ENCODE measurements around the gene MRPS21.

MRPS21 gene

GRCh38 chr1:150293433-150294253, at the start of gene MRPS21:
TSS of gene MRPS21 (plus strand) at chr1:150293861. CDS start at chr1:150294367, 506 bp downstream.
- Histone ChIP-seq H3K27me3 (ENCODE audit: control insufficient read depth, insufficient read depth, low read length) (no peaks in the 10 kb centered on the region), H3K36me3 (ENCODE audit: control insufficient read depth, insufficient read depth, low read length) (peaks cover 18% of the 10 kb centered on the region), H3K4me3 (ENCODE audit: low read depth, low read length) (peak within 1 kb of the TSS; percentile 93), H3K9ac (ENCODE audit: low read depth, low read length) (peak within 1 kb of the TSS; percentile 80), H3K4me1 (ENCODE audit: control insufficient read depth, insufficient read depth, low read length) (peaks cover 2% of the 10 kb centered on the region), H3K9me3 (ENCODE audit: control insufficient read depth, insufficient read depth, low read length) (no peaks in the 10 kb centered on the region)

GRCh38 chr1:150249936-150250335, 43.7 kb upstream of the MRPS21 start:
- Histone ChIP-seq H3K4me1 (ENCODE audit: control insufficient read depth, insufficient read depth, low read length) (no peaks in the 10 kb centered on the region), H3K9me3 (ENCODE audit: control insufficient read depth, insufficient read depth, low read length) (no peaks in the 10 kb centered on the region), H3K36me3 (ENCODE audit: control insufficient read depth, insufficient read depth, low read length) (no peaks in the 10 kb centered on the region)

GRCh38 chr1:150256198-150256553, 37.5 kb upstream of the MRPS21 start:
- Histone ChIP-seq H3K4me3 (ENCODE audit: low read depth, low read length) (peak overlapping the region; percentile 77), H3K27me3 (ENCODE audit: control insufficient read depth, insufficient read depth, low read length) (no peaks in the 10 kb centered on the region), H3K36me3 (ENCODE audit: control insufficient read depth, insufficient read depth, low read length) (peaks cover 2% of the 10 kb centered on the region), H3K9ac (ENCODE audit: low read depth, low read length) (peak overlapping the region; percentile 95), H3K4me1 (ENCODE audit: control insufficient read depth, insufficient read depth, low read length) (peaks cover 19% of the 10 kb centered on the region), H3K9me3 (ENCODE audit: control insufficient read depth, insufficient read depth, low read length) (no peaks in the 10 kb centered on the region)

More at GRCh38 chr1:150249936-150250335, 43.7 kb upstream of the MRPS21 start:
- no peak overlapping the region for H3K4me3 ChIP-seq (ENCODE audit: low read depth, low read length)
- H3K27me3 ChIP-seq (ENCODE audit: control insufficient read depth, insufficient read depth, low read length) = no peaks in the 10 kb centered on the region
- no peak overlapping the region for H3K9ac ChIP-seq (ENCODE audit: low read depth, low read length)

- Histone ChIP-seq H3K4me3 (ENCODE audit: low read depth, low read length) (peak overlapping the region; percentile 77), H3K9me3 (ENCODE audit: control insufficient read depth, insufficient read depth, low read length) (no peaks in the 10 kb centered on the region), H3K9ac (ENCODE audit: low read depth, low read length) (peak overlapping the region; percentile 95), H3K4me1 (ENCODE audit: control insufficient read depth, insufficient read depth, low read length) (peaks cover 19% of the 10 kb centered on the region), H3K27me3 (ENCODE audit: control insufficient read depth, insufficient read depth, low read length) (no peaks in the 10 kb centered on the region), H3K36me3 (ENCODE audit: control insufficient read depth, insufficient read depth, low read length) (peaks cover 6% of the 10 kb centered on the region)
Measured at GRCh38 chr1:150256554-150257341, 36.9 kb upstream of the MRPS21 start.

- Histone ChIP-seq H3K27me3 (ENCODE audit: control insufficient read depth, insufficient read depth, low read length) (no peaks in the 10 kb centered on the region), H3K4me3 (ENCODE audit: low read depth, low read length) (peak within 1 kb of the TSS; percentile 77), H3K9ac (ENCODE audit: low read depth, low read length) (peak within 1 kb of the TSS; percentile 95), H3K36me3 (ENCODE audit: control insufficient read depth, insufficient read depth, low read length) (peaks cover 10% of the 10 kb centered on the region), H3K9me3 (ENCODE audit: control insufficient read depth, insufficient read depth, low read length) (no peaks in the 10 kb centered on the region), H3K4me1 (ENCODE audit: control insufficient read depth, insufficient read depth, low read length) (peaks cover 19% of the 10 kb centered on the region)
Measured at GRCh38 chr1:150257624-150258585, 35.8 kb upstream of the MRPS21 start, which contains the start of gene CA14. TSS of gene CA14 (plus strand) at chr1:150257774. CDS start at chr1:150258129, 355 bp downstream.

GRCh38 chr1:150259217-150259616, 34.4 kb upstream of the MRPS21 start:
- peaks cover 19% of the 10 kb centered on the region for H3K4me1 ChIP-seq (ENCODE audit: control insufficient read depth, insufficient read depth, low read length)
- peaks cover 14% of the 10 kb centered on the region for H3K36me3 ChIP-seq (ENCODE audit: control insufficient read depth, insufficient read depth, low read length)
- peak overlapping the region; percentile 58 for H3K9ac ChIP-seq (ENCODE audit: low read depth, low read length)
- no peaks in the 10 kb centered on the region for H3K27me3 ChIP-seq (ENCODE audit: control insufficient read depth, insufficient read depth, low read length)
- peak overlapping the region; percentile 77 for H3K4me3 ChIP-seq (ENCODE audit: low read depth, low read length)
- no peaks in the 10 kb centered on the region for H3K9me3 ChIP-seq (ENCODE audit: control insufficient read depth, insufficient read depth, low read length)

GRCh38 chr1:150259758-150260669, 33.6 kb upstream of the MRPS21 start:
- no peaks in the 10 kb centered on the region for H3K27me3 ChIP-seq (ENCODE audit: control insufficient read depth, insufficient read depth, low read length)
- H3K9ac ChIP-seq (ENCODE audit: low read depth, low read length) = peak overlapping the region; percentile 58
- peaks cover 19% of the 10 kb centered on the region for H3K4me1 ChIP-seq (ENCODE audit: control insufficient read depth, insufficient read depth, low read length)
- peak overlapping the region; percentile 77 for H3K4me3 ChIP-seq (ENCODE audit: low read depth, low read length)
- H3K36me3 ChIP-seq (ENCODE audit: control insufficient read depth, insufficient read depth, low read length) = peaks cover 22% of the 10 kb centered on the region
- no peaks in the 10 kb centered on the region for H3K9me3 ChIP-seq (ENCODE audit: control insufficient read depth, insufficient read depth, low read length)

- no peak overlapping the region for H3K4me3 ChIP-seq (ENCODE audit: low read depth, low read length)
- H3K4me1 ChIP-seq (ENCODE audit: control insufficient read depth, insufficient read depth, low read length) = peaks cover 14% of the 10 kb centered on the region
- H3K36me3 ChIP-seq (ENCODE audit: control insufficient read depth, insufficient read depth, low read length) = peaks cover 29% of the 10 kb centered on the region
- H3K27me3 ChIP-seq (ENCODE audit: control insufficient read depth, insufficient read depth, low read length) = no peaks in the 10 kb centered on the region
- H3K9me3 ChIP-seq (ENCODE audit: control insufficient read depth, insufficient read depth, low read length) = no peaks in the 10 kb centered on the region
- H3K9ac ChIP-seq (ENCODE audit: low read depth, low read length) = no peak overlapping the region
Measured at GRCh38 chr1:150261367-150261766, 32.3 kb upstream of the MRPS21 start.

- peaks cover 35% of the 10 kb centered on the region for H3K36me3 ChIP-seq (ENCODE audit: control insufficient read depth, insufficient read depth, low read length)
- peaks cover 9% of the 10 kb centered on the region for H3K4me1 ChIP-seq (ENCODE audit: control insufficient read depth, insufficient read depth, low read length)
- no peaks in the 10 kb centered on the region for H3K9me3 ChIP-seq (ENCODE audit: control insufficient read depth, insufficient read depth, low read length)
- H3K4me3 ChIP-seq (ENCODE audit: low read depth, low read length) = no peak overlapping the region
- no peaks in the 10 kb centered on the region for H3K27me3 ChIP-seq (ENCODE audit: control insufficient read depth, insufficient read depth, low read length)
- H3K9ac ChIP-seq (ENCODE audit: low read depth, low read length) = no peak overlapping the region
Measured at GRCh38 chr1:150262388-150263320, 31.0 kb upstream of the MRPS21 start.

GRCh38 chr1:150263549-150263948, 30.1 kb upstream of the MRPS21 start:
- H3K4me3 ChIP-seq (ENCODE audit: low read depth, low read length) = no peak overlapping the region
- peaks cover 11% of the 10 kb centered on the region for H3K4me1 ChIP-seq (ENCODE audit: control insufficient read depth, insufficient read depth, low read length)
- H3K36me3 ChIP-seq (ENCODE audit: control insufficient read depth, insufficient read depth, low read length) = peaks cover 35% of the 10 kb centered on the region
- no peaks in the 10 kb centered on the region for H3K9me3 ChIP-seq (ENCODE audit: control insufficient read depth, insufficient read depth, low read length)
- peak overlapping the region; percentile 8 for H3K9ac ChIP-seq (ENCODE audit: low read depth, low read length)
- no peaks in the 10 kb centered on the region for H3K27me3 ChIP-seq (ENCODE audit: control insufficient read depth, insufficient read depth, low read length)

All from iPS-15b (cell line).